Measurements from ENCODE around the gene RS1. TPM values are rescaled to one million over a fixed set of nuclear protein-coding genes. Genes with fewer than 3 reads are reported as not detected.

Gene RS1
- total RNA-seq: not detected in 2 replicates

DNA sequence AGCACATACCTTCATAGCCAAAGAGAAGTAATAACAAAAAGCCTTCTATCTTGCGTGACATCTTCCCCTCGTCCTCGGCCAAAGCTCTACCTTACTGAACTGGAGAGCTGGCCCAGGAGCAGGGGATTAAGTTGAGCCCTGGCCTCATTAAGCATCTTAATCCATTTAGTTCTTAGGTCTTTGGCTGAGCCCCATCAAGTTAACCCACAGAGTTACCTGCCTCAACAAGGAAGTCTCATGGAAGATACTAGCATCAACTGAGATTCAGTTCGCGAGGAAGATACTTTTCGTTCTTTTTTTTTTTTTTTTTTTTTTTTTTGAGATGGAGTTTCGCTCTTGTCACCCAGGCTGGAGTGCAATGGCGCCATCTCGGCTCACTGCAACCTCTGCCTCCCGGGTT is at the start of gene RS1:
TSS of gene RS1 (minus strand) at position 101 of the 400 bp plus-strand sequence. CDS start at position 61, 40 bp downstream.

GRCh38 chrX:18707426-18708049 is 35.6 kb upstream of the RS1 start, which contains the start of gene PPEF1:
TSS of gene PPEF1 (plus strand) at chrX:18707645. CDS start at chrX:18707781, 136 bp downstream.

Other genes with a start within 250 kb of the RS1 start
- 3.1 and 5.6 TPM in 2 replicates for gene CDKL5, start 246.5 kb downstream of the RS1 start, total RNA-seq
- gene PPEF1, start 35.5 kb upstream of the RS1 start, total RNA-seq: 0.13 TPM in 1 of 2 replicates, not detected in the other